NCI-H2029 treated with DMSO at 0.1 percent for 48 hours (cell line): ENCODE measurements around the gene PCNT.
"Not testable (repeated sequence)": the region's sequence is repeated elsewhere in the genome, so short reads cannot be mapped to it uniquely, and the experiment has no call there.

Source experiments
- DNase-seq: peaks from one replicate; lab custom pipeline; 2025; lab: John Stamatoyannopoulos, UW

PCNT gene

GRCh38 chr21:46356494-46357334, 32.8 kb downstream of the PCNT start:
- DNase-seq = no peak

- DNase-seq = no peak
Observed at GRCh38 chr21:46357335-46357604, 33.3 kb downstream of the PCNT start.

- DNase-seq = no peak
Observed at GRCh38 chr21:46357684-46358425, 33.9 kb downstream of the PCNT start.

- no peak for DNase-seq
Observed at GRCh38 chr21:46361176-46361575, 37.2 kb downstream of the PCNT start.

GRCh38 chr21:46361935-46362334, 38.0 kb downstream of the PCNT start:
- DNase-seq = no peak

GRCh38 chr21:46362946-46363345, 39.0 kb downstream of the PCNT start:
- no peak for DNase-seq

- DNase-seq = no peak
Observed at GRCh38 chr21:46363698-46364097, 39.7 kb downstream of the PCNT start.

- DNase-seq = no peak
Observed at GRCh38 chr21:46366091-46366490, 42.1 kb downstream of the PCNT start.

GRCh38 chr21:46366561-46366960, 42.6 kb downstream of the PCNT start:
- no peak for DNase-seq

GRCh38 chr21:46366966-46367365, 43.0 kb downstream of the PCNT start:
- DNase-seq = no peak

GRCh38 chr21:46368533-46369285, 44.8 kb downstream of the PCNT start:
- no peak for DNase-seq

GRCh38 chr21:46369520-46370235, 45.7 kb downstream of the PCNT start:
- no peak for DNase-seq

GRCh38 chr21:46371204-46372013, 47.5 kb downstream of the PCNT start:
- no peak for DNase-seq

GRCh38 chr21:46372014-46372485, 48.1 kb downstream of the PCNT start:
- no peak for DNase-seq

GRCh38 chr21:46372947-46373346, 49.0 kb downstream of the PCNT start:
- not testable (repeated sequence) for DNase-seq

- no peak for DNase-seq
Observed at GRCh38 chr21:46374761-46375389, 50.9 kb downstream of the PCNT start.

GRCh38 chr21:46375560-46376230, 51.7 kb downstream of the PCNT start:
- DNase-seq = no peak

- no peak for DNase-seq
Observed at GRCh38 chr21:46376231-46376628, 52.3 kb downstream of the PCNT start.

GRCh38 chr21:46376856-46377453, 53.0 kb downstream of the PCNT start:
- no peak for DNase-seq

GRCh38 chr21:46377789-46378188, 53.8 kb downstream of the PCNT start:
- DNase-seq = no peak
